OCI-LY7 (cell line): ENCODE results near the gene DMD.

Experiments used
- CTCF ChIP-seq: fragments of 200-600 bp; sonication (generic); conservative IDR thresholded peaks from 2 replicates; pipeline ENCODE4 v1.5.1; 2014; ENCODE audit warnings: mild to moderate bottlenecking, antibody characterized with exemption, low read length, moderate library complexity, mixed read lengths
- EZH2phosphoT487 ChIP-seq: fragments of 200-600 bp; sonication (generic); IDR thresholded peaks from 2 replicates; pipeline ENCODE4 v1.6.1; 2018; ENCODE audit warnings: low read depth, borderline replicate concordance, mild to moderate bottlenecking, mixed run types, antibody characterized with exemption, low read length, moderate library complexity, mixed read lengths

DNA sequence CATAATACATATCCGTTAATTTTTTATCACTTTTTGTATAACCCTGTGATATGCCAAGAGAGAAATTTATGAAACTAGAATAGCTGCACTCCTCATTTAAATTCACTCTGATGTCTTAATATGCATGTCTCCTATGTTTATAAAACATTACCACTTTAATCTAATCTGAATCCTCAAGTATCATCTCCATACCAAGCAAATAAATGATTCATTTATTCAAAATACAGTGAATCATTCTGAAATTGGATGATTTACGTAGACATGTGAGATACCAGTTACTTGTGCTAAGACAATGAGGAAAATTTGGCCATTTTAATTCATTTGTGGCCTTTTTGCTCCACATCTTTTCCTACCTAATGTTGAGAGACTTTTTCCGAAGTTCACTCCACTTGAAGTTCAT lies 1704.4 kb downstream of the DMD start:
- TF ChIP-seq EZH2phosphoT487 (no peak), CTCF (no peak)
